ENCODE results near the gene C9orf78.
"Not testable (repeated sequence)": the region's sequence is repeated elsewhere in the genome, so short reads cannot be mapped to it uniquely, and the experiment has no call there.

The C9orf78 gene

DNA sequence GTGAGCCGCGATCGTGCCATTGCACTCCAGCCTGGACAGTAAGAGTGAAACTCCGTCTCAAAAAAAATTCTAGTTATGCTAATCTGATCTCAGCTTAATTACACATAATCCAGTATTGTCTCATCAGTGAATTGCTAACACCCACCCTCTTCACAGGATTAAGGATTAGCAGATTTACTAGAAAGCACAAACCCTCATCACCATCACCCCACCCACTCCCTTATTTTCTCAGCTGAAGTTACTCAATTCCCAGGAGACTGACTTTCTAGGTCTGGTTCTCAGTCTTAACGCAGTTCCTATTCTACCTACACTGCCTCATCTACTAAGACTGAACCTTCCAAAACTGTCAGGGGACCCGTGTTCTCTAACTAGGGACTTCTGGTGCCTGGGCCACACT, 23.1 kb downstream of the C9orf78 start:
- DNase-seq (ENCODE audit: low read depth), result no peak

DNA sequence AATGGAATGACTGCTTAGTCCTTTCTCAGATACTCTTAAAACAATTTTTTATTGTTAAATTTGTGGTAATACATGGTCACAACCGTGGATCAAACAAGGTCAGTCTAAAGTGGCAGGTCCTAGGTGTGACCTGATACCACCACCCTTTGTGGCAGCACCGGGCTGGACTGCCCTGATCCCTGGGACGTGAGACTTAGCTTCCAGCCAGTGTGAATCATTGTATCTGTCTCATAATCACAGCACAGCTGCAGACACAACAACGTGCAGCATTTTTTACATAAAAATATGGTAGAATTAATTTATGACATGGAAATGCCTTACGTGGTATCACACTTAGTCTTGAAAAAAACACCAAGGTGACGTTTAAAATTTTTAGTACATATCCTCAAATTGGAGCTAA, 24.3 kb downstream of the C9orf78 start:
- no peak for DNase-seq (ENCODE audit: low read depth)

DNA sequence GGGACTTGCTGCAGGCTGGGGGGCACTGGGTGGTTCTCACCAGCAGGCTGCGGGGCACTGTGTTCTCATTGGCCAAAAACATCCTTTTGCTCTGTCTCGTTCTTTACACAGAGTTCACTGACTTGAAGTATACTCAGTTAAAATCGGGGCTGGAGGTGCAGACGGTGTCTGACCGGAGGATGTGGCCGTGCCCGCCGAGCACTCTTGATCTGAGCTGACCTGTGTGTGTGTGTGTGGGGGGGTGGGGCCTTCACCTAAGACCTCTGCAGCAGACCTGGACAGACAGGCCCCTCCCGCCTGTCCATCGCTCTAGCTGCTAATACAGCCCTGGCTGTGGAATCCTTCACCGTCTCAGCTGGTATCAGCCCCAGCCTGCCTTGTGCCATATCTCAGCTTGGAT, 25.0 kb downstream of the C9orf78 start:
- DNase-seq (ENCODE audit: low read depth), result no peak

DNA sequence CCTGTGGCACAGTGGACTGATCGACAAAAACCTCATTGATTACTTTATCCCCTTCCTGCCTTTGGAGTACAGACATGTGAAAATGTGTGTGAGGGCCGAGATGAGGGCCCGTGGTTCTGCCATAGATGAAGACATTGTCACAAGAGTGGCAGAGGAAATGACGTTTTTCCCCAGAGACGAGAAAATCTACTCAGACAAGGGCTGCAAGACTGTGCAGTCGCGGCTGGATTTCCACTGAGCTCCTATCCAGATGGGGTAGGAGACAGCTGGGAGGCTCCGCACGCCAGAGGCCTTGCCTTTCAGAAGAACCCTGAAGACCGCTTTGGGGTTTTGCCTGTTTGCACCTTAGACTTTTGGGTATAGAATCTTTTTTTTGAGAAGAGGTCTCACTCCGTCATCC, 25.7 kb downstream of the C9orf78 start:
- no peak for DNase-seq (ENCODE audit: low read depth)

DNA sequence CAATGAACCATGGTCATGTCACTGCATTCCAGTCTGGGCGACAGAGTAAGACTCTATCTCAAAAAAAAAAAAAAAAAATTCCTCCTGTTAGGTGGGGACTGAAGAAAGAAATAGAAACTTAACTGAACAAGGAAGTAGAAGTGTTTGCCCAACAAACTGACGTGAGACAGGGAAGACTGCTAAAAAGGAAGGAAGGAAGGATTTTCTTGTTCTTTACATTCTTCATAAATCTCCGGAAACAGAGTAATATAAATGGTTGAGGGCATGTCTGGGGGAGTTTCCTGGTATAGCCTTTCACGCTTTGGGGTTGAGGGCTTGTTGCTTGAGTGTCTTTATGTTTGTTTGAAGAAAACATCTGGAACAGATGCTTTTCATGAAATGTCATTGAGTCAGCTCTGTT, 29.0 kb downstream of the C9orf78 start:
- DNase-seq (ENCODE audit: low read depth), result no peak

DNA sequence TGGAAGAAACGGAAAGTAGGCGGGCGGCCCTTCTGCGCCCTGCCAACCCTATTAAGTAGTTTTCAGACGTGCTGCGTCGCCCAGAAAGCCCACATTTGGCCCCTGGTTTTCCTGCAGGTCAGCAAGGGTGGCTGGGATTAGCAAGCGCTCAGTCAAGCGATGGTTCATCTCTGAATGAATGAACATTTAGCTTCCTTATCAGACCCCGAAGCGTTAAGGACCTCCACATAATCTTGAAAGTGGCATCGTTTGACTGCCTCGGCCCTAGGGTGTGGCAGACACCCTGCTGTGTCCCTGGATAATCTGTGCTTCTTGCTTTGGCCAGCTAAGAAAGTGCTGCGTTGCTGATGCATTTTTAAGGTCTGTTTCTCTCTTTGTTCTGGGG, 31.4 kb downstream of the C9orf78 start:
- no peak for DNase-seq (ENCODE audit: low read depth)

DNA sequence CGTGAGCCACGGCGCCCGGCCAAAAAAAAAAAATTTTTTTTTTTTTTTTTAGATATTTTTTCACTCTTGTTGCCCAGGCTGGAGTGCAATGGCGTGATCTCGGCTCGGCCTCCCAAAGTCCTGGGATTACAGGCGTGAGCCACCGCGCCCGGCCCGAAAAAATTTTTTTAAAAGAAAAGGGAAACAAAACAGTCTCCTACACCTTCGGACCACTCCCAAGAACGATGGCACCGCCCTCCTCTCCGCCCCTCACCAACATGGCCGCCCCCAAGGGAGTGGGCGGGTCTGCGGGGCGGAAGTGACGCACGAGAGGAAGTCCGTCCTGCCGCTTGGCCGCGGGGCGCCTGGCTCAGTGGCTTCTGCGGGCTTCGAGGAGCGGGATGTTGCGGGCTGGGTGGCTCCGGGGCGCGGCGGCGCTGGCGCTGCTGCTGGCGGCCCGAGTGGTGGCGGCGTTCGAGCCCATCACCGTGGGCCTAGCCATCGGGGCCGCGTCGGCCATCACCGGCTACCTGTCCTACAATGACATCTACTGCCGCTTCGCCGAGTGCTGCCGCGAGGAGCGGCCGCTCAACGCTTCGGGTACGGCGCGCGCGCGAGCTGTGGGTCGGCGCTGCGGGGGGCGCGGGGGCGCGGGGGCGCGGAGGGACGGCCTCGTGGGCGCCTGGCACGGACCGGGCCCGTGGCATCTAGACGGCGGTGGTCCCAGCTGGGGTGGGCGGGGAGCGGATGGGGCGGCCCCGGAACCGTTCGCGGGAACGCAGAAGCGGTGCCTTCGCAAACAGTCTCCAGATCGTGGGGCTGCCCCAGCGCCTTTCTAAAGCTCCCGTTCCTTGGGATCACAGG, 32.0 kb downstream of the C9orf78 start, which contains the start of gene TOR1B:
Gene TOR1B, plus strand, starts transcription at position 352 of the 843 bp plus-strand sequence. Its CDS starts 29 bp downstream, at position 381.
- DNase-seq (ENCODE audit: low read depth), result peak; percentile 85

DNA sequence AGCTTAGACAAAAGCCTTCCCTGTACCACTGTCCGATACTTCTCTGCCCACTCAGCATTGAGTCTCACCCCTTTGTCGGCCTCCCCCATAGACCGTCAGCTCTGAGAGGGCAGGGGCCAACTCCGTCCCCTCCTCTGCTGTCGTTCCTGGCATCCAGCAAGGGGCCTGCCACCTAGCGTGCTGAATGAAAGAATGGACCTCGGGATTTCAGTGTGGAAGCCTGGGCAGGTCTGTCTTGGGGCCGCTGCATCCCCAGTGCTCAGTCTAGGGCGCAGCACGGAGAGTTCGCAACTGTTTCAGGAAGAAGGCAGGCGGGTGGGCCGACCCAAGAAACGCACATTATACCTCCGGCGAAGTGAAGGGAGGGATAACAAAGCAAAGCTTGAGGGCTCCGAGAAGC, 33.6 kb downstream of the C9orf78 start:
- DNase-seq (ENCODE audit: low read depth), result no peak

DNA sequence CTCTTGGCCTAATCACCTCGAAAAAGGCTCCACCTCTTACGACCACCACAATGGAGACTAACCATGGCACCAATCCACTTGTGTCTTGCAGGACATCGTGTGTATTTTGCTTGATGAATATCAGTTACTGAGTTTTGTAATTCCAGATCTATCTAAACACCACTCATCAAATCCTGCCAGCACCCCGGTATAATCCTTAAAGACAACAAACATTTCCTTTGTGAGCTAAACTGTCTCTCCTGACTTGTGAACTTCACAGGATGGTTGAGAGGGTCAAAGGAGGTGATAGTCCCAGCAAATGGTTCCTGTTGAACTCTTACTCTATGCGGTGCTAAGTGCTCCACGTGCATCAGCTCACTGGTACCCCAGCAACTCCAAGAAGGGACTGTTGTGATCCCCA, 36.1 kb downstream of the C9orf78 start:
- DNase-seq (ENCODE audit: low read depth), result no peak

DNA sequence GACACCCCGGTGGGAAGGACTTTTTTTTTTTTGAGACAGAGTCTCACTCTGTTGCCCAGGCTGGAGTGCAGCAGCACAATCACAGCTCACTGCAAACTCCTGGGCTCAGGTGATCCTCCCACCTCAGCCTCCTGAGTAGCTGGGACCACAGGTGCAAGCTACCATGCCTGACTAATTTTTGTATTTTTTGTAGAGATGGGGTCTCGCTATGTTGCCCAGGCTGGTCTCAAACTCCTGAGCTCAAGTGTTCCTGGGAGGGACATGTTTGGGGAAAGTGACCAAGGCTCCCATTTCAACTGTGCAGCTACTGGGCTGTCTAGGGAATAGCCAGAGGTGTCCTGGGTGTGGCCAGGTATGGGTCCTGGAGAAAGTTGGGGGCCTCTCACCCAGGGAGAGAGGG, 39.0 kb downstream of the C9orf78 start:
- not testable (repeated sequence) for DNase-seq (ENCODE audit: low read depth)

DNA sequence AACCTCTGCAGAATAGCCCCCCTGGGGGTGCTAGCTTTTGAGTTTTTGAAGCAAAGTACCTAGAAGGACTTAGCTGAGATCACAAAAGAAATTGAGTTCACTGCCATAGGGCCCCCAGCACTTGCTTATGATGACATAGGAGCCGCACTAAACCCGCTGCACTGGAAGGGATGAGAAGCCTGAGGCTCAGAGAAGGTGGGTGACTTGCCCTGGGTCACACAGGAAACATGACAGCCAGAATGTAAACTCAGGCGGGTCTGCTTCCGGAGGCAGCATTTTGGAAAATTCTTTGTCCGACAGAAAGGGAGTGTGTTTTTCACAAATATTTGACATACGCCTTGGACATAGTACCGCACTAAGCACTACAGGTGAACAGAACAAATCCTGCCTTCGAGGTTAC, 40.5 kb downstream of the C9orf78 start:
- no peak for DNase-seq (ENCODE audit: low read depth)

DNA sequence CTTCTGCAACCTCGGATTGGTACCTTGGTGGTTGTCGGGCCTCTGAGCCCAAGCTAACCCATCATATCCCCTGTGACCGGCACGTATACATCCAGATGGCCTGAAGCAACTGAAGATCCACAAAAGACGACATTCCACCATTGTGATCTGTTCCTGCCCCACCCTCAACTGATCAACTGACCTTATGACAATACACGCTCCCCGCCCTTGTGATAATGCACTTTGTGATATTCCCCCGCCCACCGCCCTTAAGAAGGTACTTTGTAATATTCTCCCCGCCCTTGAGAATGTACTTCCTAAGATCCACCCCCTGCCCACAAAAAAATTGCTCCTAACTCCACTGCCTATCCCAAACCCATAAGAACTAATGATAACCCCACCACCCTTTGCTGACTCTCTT, 48.6 kb downstream of the C9orf78 start:
- DNase-seq (ENCODE audit: low read depth), result no peak

DNA sequence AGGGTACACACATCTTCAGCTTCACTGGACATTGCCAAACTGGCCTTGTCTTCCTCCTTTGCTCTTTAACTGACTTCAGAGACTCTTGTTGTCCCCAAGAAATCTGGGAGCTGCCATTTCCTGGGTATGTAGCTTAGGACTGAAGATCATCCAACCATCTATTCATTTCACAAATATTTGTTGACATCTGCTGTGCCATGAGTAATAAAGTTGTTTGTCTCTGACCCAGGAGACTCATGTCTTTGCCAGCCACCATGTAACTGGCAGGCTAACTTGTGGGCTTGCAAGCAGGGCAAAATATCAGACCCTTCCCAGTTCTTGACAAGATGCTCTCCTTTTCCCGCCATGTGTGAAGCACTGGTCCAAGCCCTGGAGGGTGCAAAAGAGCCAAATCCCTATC, 49.2 kb downstream of the C9orf78 start:
- no peak for DNase-seq (ENCODE audit: low read depth)

DNA sequence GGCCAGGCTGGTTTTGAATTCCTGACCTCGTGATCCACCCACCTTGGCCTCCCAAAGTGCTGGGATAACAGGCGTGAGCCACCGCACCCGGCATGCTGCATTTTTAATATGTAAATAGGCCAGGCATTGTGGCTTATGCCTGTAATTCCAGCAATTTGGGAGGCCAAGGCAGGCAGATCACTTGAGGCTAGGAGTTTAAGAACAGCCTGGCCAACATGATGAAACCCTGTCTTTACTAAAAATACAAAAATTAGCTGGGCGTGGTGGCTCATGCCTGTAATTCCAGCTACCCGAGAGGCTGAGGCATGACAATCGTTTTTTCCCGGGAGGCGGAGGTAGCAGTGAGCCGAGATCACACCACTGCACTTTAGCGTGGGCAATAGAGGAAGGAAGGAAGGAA, 50.1 kb downstream of the C9orf78 start:
- DNase-seq (ENCODE audit: low read depth), result not testable (repeated sequence)

DNA sequence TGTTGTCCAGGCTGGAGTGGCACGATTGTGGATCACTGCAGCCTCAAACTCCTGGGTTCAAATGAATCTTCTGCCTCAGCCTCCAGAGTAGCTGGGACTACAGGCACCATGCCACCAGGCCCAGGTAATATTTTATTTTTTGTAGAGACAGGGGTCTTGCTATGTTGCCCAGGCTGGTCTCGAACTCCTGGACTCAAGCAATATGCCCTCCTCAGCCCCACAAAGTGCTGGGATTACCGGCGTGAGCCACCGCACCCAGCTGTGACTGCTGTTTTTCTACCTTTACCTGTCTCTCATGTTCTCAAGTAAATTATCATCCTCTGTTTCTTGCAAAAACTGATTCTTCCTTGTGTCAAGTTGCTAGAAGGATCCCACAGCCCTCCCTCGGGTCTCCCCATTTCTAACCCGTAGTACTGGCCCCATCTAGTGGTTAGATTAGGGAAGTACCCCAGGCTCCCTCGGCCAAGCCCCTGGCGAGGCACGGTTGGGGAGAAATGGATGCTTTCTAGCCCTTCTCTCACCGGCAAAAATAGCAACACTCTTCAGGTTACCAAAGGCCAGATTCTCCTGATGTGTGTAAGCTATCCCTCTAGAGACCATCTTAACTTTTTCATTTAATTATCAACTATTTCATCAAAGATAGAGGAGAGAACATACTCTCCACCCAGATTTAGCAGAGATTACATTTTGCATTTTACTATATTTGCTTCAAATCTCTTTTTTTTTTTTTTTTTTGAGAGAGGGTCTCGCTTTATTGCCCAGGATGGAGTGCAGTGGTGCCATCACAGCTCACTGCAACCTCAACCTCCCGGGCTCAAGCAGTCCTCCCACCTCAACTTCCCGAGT, 51.3 kb downstream of the C9orf78 start:
- peak; percentile 56 for DNase-seq (ENCODE audit: low read depth)

DNA sequence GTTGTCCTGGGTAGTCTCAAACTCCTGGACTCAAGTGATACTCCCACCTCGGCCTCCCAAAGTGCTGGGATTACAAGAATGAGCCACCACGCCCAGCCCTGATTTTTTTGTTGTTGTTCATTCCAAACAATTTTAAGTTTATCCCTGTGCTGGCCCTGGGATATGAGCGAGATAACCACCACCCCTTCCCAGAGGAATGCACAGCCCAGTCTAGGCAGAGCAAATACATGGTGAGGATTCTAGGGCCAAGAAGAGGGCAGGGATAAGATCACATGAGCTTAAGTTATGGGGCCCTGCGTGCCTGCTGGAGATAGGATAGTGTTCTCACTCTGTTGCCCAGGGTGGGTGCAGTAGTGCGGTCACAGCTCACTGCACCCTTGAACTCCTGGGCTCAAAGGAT, 53.1 kb downstream of the C9orf78 start:
- DNase-seq (ENCODE audit: low read depth), result no peak

DNA sequence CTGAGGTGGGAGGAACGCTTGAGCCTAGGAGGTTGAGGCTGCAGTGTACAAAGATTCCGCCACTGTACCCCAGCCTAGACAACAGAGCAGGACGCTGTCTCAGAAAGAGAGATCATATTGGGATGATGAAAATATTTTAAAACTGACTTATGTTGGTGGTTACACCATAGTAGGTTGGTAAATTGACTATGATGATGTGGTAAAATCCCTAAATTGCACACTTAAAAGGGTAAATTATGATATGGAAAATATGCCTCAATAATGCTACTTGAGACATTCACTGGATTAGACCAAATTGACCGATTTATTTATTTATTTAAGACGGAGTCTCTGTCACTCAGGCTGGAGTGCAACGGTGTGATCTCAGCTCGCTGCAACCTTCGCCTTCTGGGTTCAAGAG, 53.9 kb downstream of the C9orf78 start:
- DNase-seq (ENCODE audit: low read depth), result no peak

DNA sequence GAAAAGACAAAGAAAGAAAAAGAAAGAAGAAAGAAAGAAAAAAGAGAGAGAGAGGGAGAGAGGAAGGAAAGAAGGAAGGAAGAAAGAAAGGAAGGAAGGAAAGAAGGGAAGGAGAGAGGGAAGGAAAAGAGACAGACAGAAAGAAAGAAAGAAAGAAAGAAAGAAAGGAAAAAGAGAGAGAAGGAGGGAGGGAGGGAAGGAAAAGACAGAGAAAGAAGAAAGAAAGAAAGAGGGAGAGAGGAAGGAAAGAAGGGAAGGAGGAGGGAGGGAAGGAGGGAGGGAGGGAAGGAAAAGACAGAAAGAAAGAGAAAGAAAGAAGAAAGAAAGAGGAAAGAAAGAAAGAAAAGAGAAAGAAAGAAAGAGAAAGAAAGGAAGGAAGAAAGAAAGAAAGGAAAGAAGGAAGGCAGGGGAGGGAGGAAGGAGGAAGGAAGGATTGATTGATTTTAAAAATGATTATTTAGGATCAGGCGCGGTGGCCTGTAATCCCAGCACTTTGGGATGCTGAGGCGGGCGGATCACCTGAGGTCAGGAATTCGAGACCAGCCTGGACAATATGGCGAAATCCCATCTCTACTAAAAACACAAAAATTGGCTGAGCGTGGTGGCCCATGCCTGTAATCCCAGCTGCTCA, 55.4 kb downstream of the C9orf78 start:
- DNase-seq (ENCODE audit: low read depth), result no peak

DNA sequence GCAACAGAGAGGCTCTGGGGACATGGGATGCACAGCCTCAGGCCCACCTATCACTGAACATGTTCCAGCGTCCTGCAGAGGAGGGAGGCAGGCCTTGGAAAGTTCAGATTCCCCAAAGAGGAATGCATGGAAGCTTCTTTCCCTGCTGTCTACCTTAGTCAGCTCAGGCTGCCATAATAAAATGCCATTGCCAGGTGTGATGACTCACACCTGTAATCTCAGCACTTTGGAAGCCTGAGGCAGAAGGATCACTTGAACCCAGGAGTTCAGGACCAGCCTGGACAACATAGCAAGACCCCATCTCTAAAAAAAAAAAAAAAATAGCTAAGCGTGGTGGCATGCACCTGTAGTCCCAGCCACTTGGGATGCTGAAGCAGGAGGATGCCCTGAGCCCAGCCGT, 56.6 kb downstream of the C9orf78 start:
- DNase-seq (ENCODE audit: low read depth), result no peak

DNA sequence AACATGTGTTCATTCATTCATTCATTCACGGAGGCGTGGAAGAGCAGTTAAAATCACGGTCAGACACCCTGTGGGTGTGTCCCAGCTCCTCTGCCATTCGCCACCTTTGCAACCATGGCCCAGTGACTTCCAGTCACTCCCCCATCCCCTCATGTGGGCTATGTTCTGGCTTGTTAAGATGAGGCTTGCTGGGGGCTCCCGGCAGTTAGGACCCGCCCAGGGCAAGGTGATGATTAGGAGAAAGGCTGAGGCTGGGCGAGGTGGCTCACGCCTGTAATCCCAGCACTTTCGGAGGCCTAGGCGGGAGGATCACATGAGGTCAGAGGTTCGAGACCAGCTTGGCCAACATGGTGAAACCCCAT, 57.3 kb downstream of the C9orf78 start:
- DNase-seq (ENCODE audit: low read depth), result no peak

Data from GM04504 (cell line).